Prostate gland (tissue), 2 donors: ENCODE measurements around the gene SPSB4. TPM values are rescaled to one million over a fixed set of nuclear protein-coding genes. Genes with fewer than 3 reads are reported as not detected.
"Not testable (repeated sequence)": the region's sequence is repeated elsewhere in the genome, so short reads cannot be mapped to it uniquely, and the experiment has no call there.

Source experiments
- DNase-seq: peaks from one replicate; pipeline ENCODE4 v3.0.0-alpha.2; 2019; ENCODE audit warnings: low spot score
- H3K27ac ChIP-seq, 2 donors: fragments of 200-600 bp; sonication (generic); 2 replicates each; pipeline ENCODE4 v1.5.1; 2017 to 2019
- H3K27me3 ChIP-seq: fragments of 200-600 bp; sonication (generic); replicated peaks from 2 replicates; pipeline ENCODE4 v1.5.1; 2019; ENCODE audit not compliant: insufficient read depth
- H3K36me3 ChIP-seq, 2 donors: fragments of 200-600 bp; sonication (generic); 1 replicate in 1 of 2; 2 replicates in 1 of 2; pipeline versions ENCODE4 v1.5.1 to v1.8.1; 2017 to 2019
- H3K4me1 ChIP-seq: fragments of 200-600 bp; sonication (generic); replicated peaks from 2 replicates; pipeline ENCODE4 v1.5.1; 2019
- H3K4me3 ChIP-seq, 2 donors: fragments of 200-600 bp; sonication (generic); 2 replicates each; pipeline ENCODE4 v1.5.1; 2017 to 2019
- H3K9me3 ChIP-seq: fragments of 200-600 bp; sonication (generic); 2 replicates; pipeline ENCODE4 v1.5.1; 2017
- POLR2A ChIP-seq: fragments of 450-650 bp; IDR thresholded peaks from one replicate; pipeline ENCODE4 v1.6.1; 2016; ENCODE audit warnings: antibody characterized with exemption, mild to moderate bottlenecking
- POLR2AphosphoS5 ChIP-seq: sonication (generic); formaldehyde crosslinking; IDR thresholded peaks from one replicate; pipeline ENCODE4 v1.6.1; 2017; ENCODE audit warnings: antibody characterized with exemption
- WGBS: methylation state at CpG from one replicate; pipeline ENCODE4 v1.1.5; 2018; 5-methylcytosine and 5-hydroxymethylcytosine counted together
- intact Hi-C: fragments of 100-400 bp; cut with DNase I; formaldehyde crosslinking; loops from one replicate; pipeline ENCODE4 v1.14.2; 2022
- total RNA-seq, 2 donors: library from RNA; depleted of rRNA; stranded (reverse); fragments of >200 nt; gene quantifications; one replicate each; pipeline ENCODE4 v1.1.0, GENCODE V29; 2016
- TF ChIP-seq, protein P1 (sequence below), 4 experiments: fragments of 200-600 bp in 2 of 4; fragments of 450-650 bp in 2 of 4; sonication (generic) in 2 of 4; IDR thresholded peaks; 1 replicate in 3 of 4; 2 replicates in 1 of 4; pipeline ENCODE4 v1.5.1; 2016 to 2019; ENCODE audit warnings: antibody characterized with exemption in 4 of 4, mild to moderate bottlenecking in 2 of 4, moderate library complexity in 2 of 4

SPSB4 gene
- total RNA-seq, 2 donors from 2014 or later = 1.0 TPM; not detected in 1

GRCh38 chr3:141109751-141110150 is 58.6 kb downstream of the SPSB4 start:
- Histone ChIP-seq H3K27ac (no peak overlapping the region), H3K27me3 (no peaks in the 10 kb centered on the region), H3K4me3 (no peak overlapping the region), H3K9me3 (no peaks in the 10 kb centered on the region), H3K4me1 (no peaks in the 10 kb centered on the region), H3K36me3 (no peaks in the 10 kb centered on the region)
- no peak for DNase-seq
- 66% methylated on average over 7 of the region's 7 CpGs for WGBS
- intact Hi-C loops = loop anchor here (5.0 kb wide), 1 partner anchor 83 kb away; no protein-coding TSS in a partner anchor
- TF ChIP-seq, protein P1, sequence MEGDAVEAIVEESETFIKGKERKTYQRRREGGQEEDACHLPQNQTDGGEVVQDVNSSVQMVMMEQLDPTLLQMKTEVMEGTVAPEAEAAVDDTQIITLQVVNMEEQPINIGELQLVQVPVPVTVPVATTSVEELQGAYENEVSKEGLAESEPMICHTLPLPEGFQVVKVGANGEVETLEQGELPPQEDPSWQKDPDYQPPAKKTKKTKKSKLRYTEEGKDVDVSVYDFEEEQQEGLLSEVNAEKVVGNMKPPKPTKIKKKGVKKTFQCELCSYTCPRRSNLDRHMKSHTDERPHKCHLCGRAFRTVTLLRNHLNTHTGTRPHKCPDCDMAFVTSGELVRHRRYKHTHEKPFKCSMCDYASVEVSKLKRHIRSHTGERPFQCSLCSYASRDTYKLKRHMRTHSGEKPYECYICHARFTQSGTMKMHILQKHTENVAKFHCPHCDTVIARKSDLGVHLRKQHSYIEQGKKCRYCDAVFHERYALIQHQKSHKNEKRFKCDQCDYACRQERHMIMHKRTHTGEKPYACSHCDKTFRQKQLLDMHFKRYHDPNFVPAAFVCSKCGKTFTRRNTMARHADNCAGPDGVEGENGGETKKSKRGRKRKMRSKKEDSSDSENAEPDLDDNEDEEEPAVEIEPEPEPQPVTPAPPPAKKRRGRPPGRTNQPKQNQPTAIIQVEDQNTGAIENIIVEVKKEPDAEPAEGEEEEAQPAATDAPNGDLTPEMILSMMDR (IDR thresholded peaks at IDR 0.05) = no peak
- TF ChIP-seq POLR2AphosphoS5 = no peak
- no peak for TF ChIP-seq POLR2A

DNA sequence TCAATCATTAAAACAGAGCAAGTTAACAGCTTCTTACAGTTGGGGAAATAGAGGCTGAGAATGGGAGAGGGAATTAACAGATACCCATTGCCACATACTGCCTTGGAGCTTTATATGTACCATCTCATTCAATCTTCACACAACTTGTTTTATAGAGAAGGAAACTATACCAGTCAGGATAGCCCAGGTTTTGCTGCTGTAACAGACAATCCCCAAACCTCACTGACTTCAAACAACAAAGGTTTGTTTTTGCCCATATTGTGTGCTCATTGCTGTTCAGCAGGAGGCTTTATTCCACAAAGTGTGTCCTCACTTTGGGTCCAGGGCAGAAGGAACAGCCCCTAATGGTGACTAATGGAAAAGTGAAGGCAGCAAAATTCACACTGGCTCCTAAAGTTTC is 59.2 kb downstream of the SPSB4 start:
- Histone ChIP-seq H3K36me3 (no peaks in the 10 kb centered on the region), H3K27me3 (no peaks in the 10 kb centered on the region), H3K27ac (no peak overlapping the region), H3K4me3 (no peak overlapping the region), H3K9me3 (no peaks in the 10 kb centered on the region), H3K4me1 (no peaks in the 10 kb centered on the region)
- TF ChIP-seq POLR2A (no peak), POLR2AphosphoS5 (no peak)
- TF ChIP-seq, protein P1 (IDR thresholded peaks at IDR 0.05) = no peak
- intact Hi-C loops = no loop called here
- no peak for DNase-seq

DNA sequence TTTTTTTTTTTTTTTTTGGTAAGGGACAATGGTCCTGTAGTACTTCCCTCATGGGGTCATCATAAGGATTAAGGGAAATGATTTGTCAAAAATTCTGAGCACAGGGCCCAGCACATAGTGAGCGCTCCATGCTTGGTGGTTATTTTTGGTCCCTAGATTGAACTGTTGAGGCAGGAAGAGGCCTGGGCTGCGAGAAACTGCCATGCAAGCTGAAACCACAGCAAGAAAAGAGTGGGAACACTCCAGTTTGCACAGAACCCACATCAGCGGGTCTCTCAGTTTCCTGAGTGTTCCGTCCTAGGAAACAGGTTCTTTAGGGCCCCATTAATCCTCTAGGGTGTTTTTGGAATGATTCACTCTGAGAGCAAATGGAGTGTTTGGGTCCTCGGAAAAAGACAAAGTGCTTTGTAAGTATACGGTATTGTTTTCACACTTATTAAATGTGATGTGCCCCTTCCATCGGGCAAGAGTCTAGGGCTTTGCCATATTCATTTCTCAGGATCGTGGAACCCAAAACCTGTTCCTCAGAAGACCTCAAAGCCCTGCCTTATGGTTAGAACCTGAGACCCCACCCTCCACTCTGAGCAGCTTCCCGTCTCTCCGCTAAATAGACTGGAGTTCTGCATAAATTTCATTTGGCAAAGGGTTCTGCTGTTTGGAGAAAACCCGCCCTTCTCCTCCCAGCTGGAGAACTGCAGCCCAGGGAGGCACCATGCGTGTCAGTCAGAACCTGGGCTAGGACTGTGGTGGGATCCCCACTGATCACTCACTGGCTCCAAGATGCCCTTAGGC is 60.4 kb downstream of the SPSB4 start:
- Histone ChIP-seq H3K9me3 (no peaks in the 10 kb centered on the region), H3K4me3 (no peak overlapping the region), H3K4me1 (no peaks in the 10 kb centered on the region), H3K36me3 (no peaks in the 10 kb centered on the region), H3K27ac (no peak overlapping the region), H3K27me3 (no peaks in the 10 kb centered on the region)
- 93% methylated on average over 12 of the region's 12 CpGs for WGBS
- no peak for DNase-seq
- TF ChIP-seq POLR2A = no peak
- TF ChIP-seq, protein P1 (IDR thresholded peaks at IDR 0.05) = no peak
- TF ChIP-seq POLR2AphosphoS5 = no peak
- intact Hi-C loops = no loop called here

GRCh38 chr3:141112686-141113297 is 61.6 kb downstream of the SPSB4 start:
- no peaks in the 10 kb centered on the region for H3K36me3 ChIP-seq
- H3K27ac ChIP-seq = no peak overlapping the region
- no peak for DNase-seq
- intact Hi-C loops = no loop called here
- H3K4me3 ChIP-seq = no peak overlapping the region
- H3K9me3 ChIP-seq = no peaks in the 10 kb centered on the region
- TF ChIP-seq POLR2A = no peak
- TF ChIP-seq, protein P1 (IDR thresholded peaks at IDR 0.05) = no peak
- TF ChIP-seq POLR2AphosphoS5 = no peak
- no peaks in the 10 kb centered on the region for H3K4me1 ChIP-seq
- 82% methylated on average over 3 of the region's 3 CpGs for WGBS
- no peaks in the 10 kb centered on the region for H3K27me3 ChIP-seq

- DNase-seq, H3K27me3 ChIP-seq, H3K4me3 ChIP-seq, H3K4me1 ChIP-seq, H3K36me3 ChIP-seq, intact Hi-C loops, H3K27ac ChIP-seq, H3K9me3 ChIP-seq: not testable (repeated sequence)
- WGBS = 88% methylated on average over 6 of the region's 6 CpGs
Observed at GRCh38 chr3:141113680-141114079, 62.5 kb downstream of the SPSB4 start.
